ENCODE results near the gene ISL1.

ISL1 gene

DNA sequence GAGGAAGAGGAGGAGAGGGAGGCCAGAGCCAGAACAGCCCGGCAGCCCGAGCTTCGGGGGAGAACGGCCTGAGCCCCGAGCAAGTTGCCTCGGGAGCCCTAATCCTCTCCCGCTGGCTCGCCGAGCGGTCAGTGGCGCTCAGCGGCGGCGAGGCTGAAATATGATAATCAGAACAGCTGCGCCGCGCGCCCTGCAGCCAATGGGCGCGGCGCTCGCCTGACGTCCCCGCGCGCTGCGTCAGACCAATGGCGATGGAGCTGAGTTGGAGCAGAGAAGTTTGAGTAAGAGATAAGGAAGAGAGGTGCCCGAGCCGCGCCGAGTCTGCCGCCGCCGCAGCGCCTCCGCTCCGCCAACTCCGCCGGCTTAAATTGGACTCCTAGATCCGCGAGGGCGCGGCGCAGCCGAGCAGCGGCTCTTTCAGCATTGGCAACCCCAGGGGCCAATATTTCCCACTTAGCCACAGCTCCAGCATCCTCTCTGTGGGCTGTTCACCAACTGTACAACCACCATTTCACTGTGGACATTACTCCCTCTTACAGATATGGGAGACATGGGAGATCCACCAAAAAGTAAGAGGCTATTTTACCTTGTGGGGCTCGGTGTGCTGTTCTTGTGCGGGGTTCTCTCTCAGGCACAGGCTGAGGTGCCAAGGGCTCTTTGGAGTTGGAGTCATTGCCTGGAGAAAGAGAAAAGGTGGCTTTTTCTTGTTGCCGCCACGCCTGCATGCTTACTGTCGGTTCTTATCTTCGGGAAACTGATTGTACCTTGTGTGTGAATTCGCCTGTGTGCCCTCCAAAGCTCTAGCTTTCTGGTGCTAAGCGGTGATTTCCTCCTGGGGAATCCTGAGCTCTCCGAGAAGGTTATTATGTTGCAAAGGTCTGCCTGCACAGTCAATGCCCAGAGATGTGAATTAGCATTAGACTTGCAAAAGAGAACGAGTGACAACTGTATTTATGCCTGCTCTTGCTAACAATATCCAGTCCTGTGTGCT, at the start of gene ISL1:
ISL1 (plus strand) TSS at position 318 of the 991 bp plus-strand sequence; CDS start at position 542, 224 bp downstream.
- TF ChIP-seq TAF1 (IDR thresholded peaks at IDR 0.05; ENCODE audit: low read depth) = peak; percentile 90
- TF ChIP-seq FOXM1 (IDR thresholded peaks at IDR 0.05; ENCODE audit: borderline replicate concordance, low read depth) = no peak
- peak; percentile 67; the same call in 1 of the 2 replicates for TF ChIP-seq YY1 (IDR thresholded peaks at IDR 0.05; ENCODE audit: low read depth)
- TF ChIP-seq TCF12 (IDR thresholded peaks at IDR 0.05; ENCODE audit: low read depth) = peak; percentile 15; the same call in 1 of the 2 replicates

DNA sequence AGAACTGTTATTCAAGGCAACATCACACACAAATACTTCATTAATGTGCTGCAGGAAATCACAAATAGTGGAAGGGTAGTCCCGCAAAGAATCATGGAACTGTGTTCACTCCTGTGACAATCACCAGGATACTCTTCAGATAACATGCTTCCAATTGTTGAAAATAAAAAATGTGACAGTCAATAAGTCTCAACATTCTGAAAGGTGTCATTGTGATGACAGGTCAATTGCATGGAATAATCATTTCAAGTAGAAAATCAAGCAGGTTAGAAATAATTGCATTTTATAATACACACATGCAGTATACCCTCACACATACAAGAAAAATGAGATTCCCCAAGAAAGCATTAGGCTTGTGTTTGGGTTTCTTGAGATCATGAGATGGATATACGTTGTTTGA, 46.4 kb upstream of the ISL1 start:
- TF ChIP-seq FOXM1 (IDR thresholded peaks at IDR 0.05; ENCODE audit: borderline replicate concordance, low read depth) = no peak
- no peak for TF ChIP-seq EGR1 (IDR thresholded peaks at IDR 0.05)
- TF ChIP-seq YY1 (IDR thresholded peaks at IDR 0.05; ENCODE audit: low read depth) = no peak
- no peak for TF ChIP-seq RAD21 (IDR thresholded peaks at IDR 0.05; ENCODE audit: low read depth)
- no peak for TF ChIP-seq CEBPB (IDR thresholded peaks at IDR 0.05)
- TF ChIP-seq NFIC (IDR thresholded peaks at IDR 0.05) = no peak
- no peak for TF ChIP-seq ZBTB7A (IDR thresholded peaks at IDR 0.05; ENCODE audit: low read depth)

DNA sequence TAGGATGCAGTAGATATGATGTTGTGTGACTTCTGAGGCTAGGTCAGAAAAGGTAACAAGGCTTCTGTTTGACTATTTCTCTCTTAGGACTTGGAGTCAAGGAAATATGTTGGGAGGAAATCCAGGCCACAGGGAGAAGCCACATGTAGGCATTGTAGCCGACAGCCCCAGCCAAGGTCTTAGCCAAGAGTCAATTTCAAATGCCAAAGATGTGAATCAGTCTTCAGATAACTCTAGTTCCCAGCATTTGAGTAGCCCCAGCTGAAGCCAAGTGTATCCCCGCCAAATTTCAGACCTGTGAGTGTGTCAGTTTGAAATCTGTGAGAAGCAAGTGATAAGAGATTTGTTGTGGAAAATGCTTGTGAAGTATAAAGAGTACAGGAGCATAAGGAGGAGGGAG, 38.1 kb upstream of the ISL1 start:
- TF ChIP-seq ZBTB7A (IDR thresholded peaks at IDR 0.05; ENCODE audit: low read depth) (no peak), NFIC (IDR thresholded peaks at IDR 0.05) (no peak), YY1 (IDR thresholded peaks at IDR 0.05; ENCODE audit: low read depth) (no peak), TEAD4 (IDR thresholded peaks at IDR 0.05) (no peak), CREB1 (IDR thresholded peaks at IDR 0.05; ENCODE audit: low read depth) (no peak), EP300 (IDR thresholded peaks at IDR 0.05; ENCODE audit: borderline replicate concordance) (no peak), FOXM1 (IDR thresholded peaks at IDR 0.05; ENCODE audit: borderline replicate concordance, low read depth) (no peak), RAD21 (IDR thresholded peaks at IDR 0.05; ENCODE audit: low read depth) (no peak), EGR1 (IDR thresholded peaks at IDR 0.05) (no peak), CEBPB (IDR thresholded peaks at IDR 0.05) (no peak), TAF1 (IDR thresholded peaks at IDR 0.05; ENCODE audit: low read depth) (no peak), TCF12 (IDR thresholded peaks at IDR 0.05; ENCODE audit: low read depth) (no peak)
- TF ChIP-seq, protein P1, sequence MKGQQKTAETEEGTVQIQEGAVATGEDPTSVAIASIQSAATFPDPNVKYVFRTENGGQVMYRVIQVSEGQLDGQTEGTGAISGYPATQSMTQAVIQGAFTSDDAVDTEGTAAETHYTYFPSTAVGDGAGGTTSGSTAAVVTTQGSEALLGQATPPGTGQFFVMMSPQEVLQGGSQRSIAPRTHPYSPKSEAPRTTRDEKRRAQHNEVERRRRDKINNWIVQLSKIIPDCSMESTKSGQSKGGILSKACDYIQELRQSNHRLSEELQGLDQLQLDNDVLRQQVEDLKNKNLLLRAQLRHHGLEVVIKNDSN (IDR thresholded peaks at IDR 0.05) = no peak
- TF ChIP-seq, protein P2, sequence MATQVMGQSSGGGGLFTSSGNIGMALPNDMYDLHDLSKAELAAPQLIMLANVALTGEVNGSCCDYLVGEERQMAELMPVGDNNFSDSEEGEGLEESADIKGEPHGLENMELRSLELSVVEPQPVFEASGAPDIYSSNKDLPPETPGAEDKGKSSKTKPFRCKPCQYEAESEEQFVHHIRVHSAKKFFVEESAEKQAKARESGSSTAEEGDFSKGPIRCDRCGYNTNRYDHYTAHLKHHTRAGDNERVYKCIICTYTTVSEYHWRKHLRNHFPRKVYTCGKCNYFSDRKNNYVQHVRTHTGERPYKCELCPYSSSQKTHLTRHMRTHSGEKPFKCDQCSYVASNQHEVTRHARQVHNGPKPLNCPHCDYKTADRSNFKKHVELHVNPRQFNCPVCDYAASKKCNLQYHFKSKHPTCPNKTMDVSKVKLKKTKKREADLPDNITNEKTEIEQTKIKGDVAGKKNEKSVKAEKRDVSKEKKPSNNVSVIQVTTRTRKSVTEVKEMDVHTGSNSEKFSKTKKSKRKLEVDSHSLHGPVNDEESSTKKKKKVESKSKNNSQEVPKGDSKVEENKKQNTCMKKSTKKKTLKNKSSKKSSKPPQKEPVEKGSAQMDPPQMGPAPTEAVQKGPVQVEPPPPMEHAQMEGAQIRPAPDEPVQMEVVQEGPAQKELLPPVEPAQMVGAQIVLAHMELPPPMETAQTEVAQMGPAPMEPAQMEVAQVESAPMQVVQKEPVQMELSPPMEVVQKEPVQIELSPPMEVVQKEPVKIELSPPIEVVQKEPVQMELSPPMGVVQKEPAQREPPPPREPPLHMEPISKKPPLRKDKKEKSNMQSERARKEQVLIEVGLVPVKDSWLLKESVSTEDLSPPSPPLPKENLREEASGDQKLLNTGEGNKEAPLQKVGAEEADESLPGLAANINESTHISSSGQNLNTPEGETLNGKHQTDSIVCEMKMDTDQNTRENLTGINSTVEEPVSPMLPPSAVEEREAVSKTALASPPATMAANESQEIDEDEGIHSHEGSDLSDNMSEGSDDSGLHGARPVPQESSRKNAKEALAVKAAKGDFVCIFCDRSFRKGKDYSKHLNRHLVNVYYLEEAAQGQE (IDR thresholded peaks at IDR 0.05; ENCODE audit: low read depth) = no peak
- TF ChIP-seq, protein P3, sequence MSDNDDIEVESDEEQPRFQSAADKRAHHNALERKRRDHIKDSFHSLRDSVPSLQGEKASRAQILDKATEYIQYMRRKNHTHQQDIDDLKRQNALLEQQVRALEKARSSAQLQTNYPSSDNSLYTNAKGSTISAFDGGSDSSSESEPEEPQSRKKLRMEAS (IDR thresholded peaks at IDR 0.05) = no peak

DNA sequence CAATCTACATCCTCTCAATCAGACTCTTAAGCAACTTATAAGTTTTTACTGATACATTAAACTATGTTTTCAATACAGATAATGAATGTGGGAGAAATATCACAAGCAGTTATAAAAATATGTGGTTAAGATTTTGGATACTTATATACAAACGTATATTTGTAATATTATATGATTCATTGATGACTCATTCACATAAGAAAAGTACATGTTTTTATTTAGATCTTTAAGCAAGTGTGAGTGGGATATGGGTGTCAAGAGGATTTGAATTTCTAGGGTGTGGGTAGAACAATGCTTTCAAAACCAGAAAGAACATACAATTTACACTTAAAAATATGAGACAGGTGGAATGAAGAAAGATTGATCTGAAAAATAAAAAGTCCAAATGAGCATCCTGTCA, 36.1 kb upstream of the ISL1 start:
- TF ChIP-seq EGR1 (IDR thresholded peaks at IDR 0.05) = no peak
- TF ChIP-seq, protein P2 (IDR thresholded peaks at IDR 0.05; ENCODE audit: low read depth) = no peak
- TF ChIP-seq FOXM1 (IDR thresholded peaks at IDR 0.05; ENCODE audit: borderline replicate concordance, low read depth) = no peak
- no peak for TF ChIP-seq TCF12 (IDR thresholded peaks at IDR 0.05; ENCODE audit: low read depth)
- TF ChIP-seq, protein P3 (IDR thresholded peaks at IDR 0.05) = no peak

DNA sequence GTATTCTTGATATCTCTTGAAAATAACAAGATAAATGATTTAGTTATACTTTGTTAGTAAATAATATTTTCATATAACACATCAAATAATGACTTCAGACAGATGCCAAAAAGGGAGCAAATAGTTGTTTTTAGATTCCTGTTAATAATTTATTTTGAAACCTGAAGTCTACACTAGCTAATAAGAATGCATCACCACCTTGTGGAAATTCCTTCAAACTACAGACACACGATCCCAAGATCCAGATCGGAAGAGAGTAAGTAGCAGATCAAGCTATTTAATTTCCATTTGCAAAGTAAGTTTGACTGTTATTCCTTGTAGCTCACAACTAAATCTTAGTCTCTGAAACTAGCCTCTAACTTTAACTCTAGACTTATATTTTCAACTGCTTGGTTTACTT, 35.5 kb upstream of the ISL1 start:
- TF ChIP-seq RAD21 (IDR thresholded peaks at IDR 0.05; ENCODE audit: low read depth) (peak; percentile 70), FOXM1 (IDR thresholded peaks at IDR 0.05; ENCODE audit: borderline replicate concordance, low read depth) (no peak)

DNA sequence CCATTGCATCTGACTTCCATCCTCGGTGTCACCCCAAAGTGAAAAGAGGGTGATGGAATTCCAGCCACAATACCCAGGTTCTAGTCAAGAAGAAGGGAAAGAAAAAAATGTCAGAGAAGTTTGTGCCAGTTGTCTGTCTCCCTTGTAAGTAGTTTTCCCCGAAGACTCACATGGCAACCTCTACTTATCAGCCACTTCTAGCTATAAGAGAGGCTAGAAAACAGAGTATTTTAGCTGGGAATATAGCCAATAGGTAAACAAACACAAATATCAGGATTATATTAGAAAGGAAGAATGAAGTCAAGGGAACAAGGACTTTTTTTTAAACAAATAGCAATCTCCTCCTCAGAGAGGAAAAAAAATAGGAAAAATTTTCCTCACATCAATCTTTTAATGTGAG, 12.2 kb upstream of the ISL1 start:
- no peak for TF ChIP-seq TEAD4 (IDR thresholded peaks at IDR 0.05)
- no peak for TF ChIP-seq TAF1 (IDR thresholded peaks at IDR 0.05; ENCODE audit: low read depth)
- TF ChIP-seq ZBTB7A (IDR thresholded peaks at IDR 0.05; ENCODE audit: low read depth) = no peak
- no peak for TF ChIP-seq FOXM1 (IDR thresholded peaks at IDR 0.05; ENCODE audit: borderline replicate concordance, low read depth)
- TF ChIP-seq, protein P3 (IDR thresholded peaks at IDR 0.05) = no peak
- TF ChIP-seq EP300 (IDR thresholded peaks at IDR 0.05; ENCODE audit: borderline replicate concordance) = no peak
- TF ChIP-seq, protein P1 (IDR thresholded peaks at IDR 0.05) = no peak
- TF ChIP-seq, protein P2 (IDR thresholded peaks at IDR 0.05; ENCODE audit: low read depth) = no peak
- TF ChIP-seq CEBPB (IDR thresholded peaks at IDR 0.05) = no peak
- TF ChIP-seq TCF12 (IDR thresholded peaks at IDR 0.05; ENCODE audit: low read depth) = no peak
- TF ChIP-seq EGR1 (IDR thresholded peaks at IDR 0.05) = no peak
- no peak for TF ChIP-seq NFIC (IDR thresholded peaks at IDR 0.05)
- TF ChIP-seq YY1 (IDR thresholded peaks at IDR 0.05; ENCODE audit: low read depth) = no peak
- TF ChIP-seq RAD21 (IDR thresholded peaks at IDR 0.05; ENCODE audit: low read depth) = no peak
- no peak for TF ChIP-seq CREB1 (IDR thresholded peaks at IDR 0.05; ENCODE audit: low read depth)
